Epithelial cell of esophagus (primary cell): ENCODE data around the gene RMDN2.

Source experiments
- DNase-seq: peaks from one replicate; pipeline ENCODE4 v3.0.0; 2010; ENCODE audit warnings: low read depth
- H3K4me3 ChIP-seq: 2 replicates; pipeline ENCODE4 v1.5.1; 2011; ENCODE audit warnings: mild to moderate bottlenecking, low read length, control low read depth
- CTCF ChIP-seq: IDR thresholded peaks from 2 replicates; pipeline ENCODE4 v1.5.1; 2011; ENCODE audit warnings: low read depth, mild to moderate bottlenecking, low read length, control low read depth, inconsistent platforms; ENCODE audit not compliant: insufficient read depth; ENCODE audit errors: missing control alignments

The RMDN2 gene

DNA sequence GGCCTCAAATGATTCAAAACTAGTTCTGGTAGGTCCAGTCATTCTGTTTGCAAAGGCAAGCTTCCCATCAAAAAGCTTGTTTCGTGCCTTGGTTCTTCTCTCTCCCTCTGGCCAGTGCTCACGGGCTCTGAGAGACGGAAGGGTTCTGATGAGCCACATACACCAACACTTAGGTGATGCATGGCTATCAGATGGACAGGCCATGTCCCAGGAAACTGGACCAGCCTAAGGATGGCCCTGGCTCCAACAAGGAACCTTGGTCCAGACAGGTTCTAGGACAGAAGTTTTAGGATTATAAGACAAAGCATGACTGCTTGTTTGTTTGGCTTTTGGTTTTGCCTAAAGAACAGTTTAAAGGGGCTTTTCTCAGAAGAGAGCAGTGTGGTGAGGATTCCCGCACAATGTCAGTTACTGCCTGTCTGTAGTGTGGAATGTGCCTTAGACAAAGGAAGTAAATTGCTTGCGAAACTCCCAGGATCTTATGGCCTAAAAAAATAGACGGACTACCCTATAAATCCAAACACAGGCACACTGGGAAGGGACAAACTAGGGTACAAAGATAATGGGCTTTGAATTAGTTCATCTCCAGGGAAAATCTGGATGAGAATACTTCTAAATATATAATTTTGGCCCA, 140.5 kb downstream of the RMDN2 start:
- no peak overlapping the region for H3K4me3 ChIP-seq
- no peak for TF ChIP-seq CTCF
- DNase-seq = no peak

GRCh38 chr2:38066421-38067115, 141.5 kb downstream of the RMDN2 start:
- no peak overlapping the region for H3K4me3 ChIP-seq
- no peak for DNase-seq
- no peak for TF ChIP-seq CTCF
